ENCODE data around the gene RBBP8NL. TPM values are rescaled to one million over a fixed set of nuclear protein-coding genes. Genes with fewer than 3 reads are reported as not detected.

RBBP8NL gene
- total RNA-seq, 2 experiments from 2014 or later, result not detected

- Histone ChIP-seq H3K4me3 (ENCODE audit: low read length) (no peak overlapping the region), H3K4me1 (ENCODE audit: insufficient read depth, low read length) (peaks cover 32% of the 10 kb centered on the region), H3K27me3 (ENCODE audit: control insufficient read depth in 1 of 2, insufficient read depth in 2 of 2, low read length in 2 of 2) (peaks cover 0 to 2% of the 10 kb centered on the region in 2 experiments), H3K9me3 (ENCODE audit: control insufficient read depth in 1 of 2, insufficient read depth in 1 of 2, low read length in 2 of 2) (peaks cover 0 to 9% of the 10 kb centered on the region in 2 experiments), H3K27ac (ENCODE audit: low read depth in 1 of 2, low read length in 2 of 2) (no peak overlapping the region), H3K36me3 (ENCODE audit: insufficient read depth, low read length) (no peaks in the 10 kb centered on the region)
- intact Hi-C loops (cut with DNase I, micrococcal nuclease), result no loop called here
- DNase-seq, result no peak
- H3K9me3 Mint-ChIP-seq, result no peaks in the 10 kb centered on the region
- no peaks in the 10 kb centered on the region for H3K36me3 Mint-ChIP-seq (ENCODE audit: low read depth)
- ChIA-PET CTCF (interaction anchor here (1.5 kb wide), 1 partner anchor 28 kb away, joined by 9 read pairs; no protein-coding TSS in a partner anchor), POLR2A (no interaction called here)
- H3K27me3 Mint-ChIP-seq, result no peaks in the 10 kb centered on the region
- no peak overlapping the region for H3K4me3 Mint-ChIP-seq
- no peak for ATAC-seq (ENCODE audit: poor library complexity)
- no peak overlapping the region for H3K27ac Mint-ChIP-seq
- TF ChIP-seq, protein P1, sequence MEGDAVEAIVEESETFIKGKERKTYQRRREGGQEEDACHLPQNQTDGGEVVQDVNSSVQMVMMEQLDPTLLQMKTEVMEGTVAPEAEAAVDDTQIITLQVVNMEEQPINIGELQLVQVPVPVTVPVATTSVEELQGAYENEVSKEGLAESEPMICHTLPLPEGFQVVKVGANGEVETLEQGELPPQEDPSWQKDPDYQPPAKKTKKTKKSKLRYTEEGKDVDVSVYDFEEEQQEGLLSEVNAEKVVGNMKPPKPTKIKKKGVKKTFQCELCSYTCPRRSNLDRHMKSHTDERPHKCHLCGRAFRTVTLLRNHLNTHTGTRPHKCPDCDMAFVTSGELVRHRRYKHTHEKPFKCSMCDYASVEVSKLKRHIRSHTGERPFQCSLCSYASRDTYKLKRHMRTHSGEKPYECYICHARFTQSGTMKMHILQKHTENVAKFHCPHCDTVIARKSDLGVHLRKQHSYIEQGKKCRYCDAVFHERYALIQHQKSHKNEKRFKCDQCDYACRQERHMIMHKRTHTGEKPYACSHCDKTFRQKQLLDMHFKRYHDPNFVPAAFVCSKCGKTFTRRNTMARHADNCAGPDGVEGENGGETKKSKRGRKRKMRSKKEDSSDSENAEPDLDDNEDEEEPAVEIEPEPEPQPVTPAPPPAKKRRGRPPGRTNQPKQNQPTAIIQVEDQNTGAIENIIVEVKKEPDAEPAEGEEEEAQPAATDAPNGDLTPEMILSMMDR (IDR thresholded peaks at IDR 0.05), result no peak
- peaks cover 8% of the 10 kb centered on the region for H3K4me1 Mint-ChIP-seq (ENCODE audit: low read depth)
Observed at GRCh38 chr20:62410746-62411478, 16.4 kb downstream of the RBBP8NL start.

DNA sequence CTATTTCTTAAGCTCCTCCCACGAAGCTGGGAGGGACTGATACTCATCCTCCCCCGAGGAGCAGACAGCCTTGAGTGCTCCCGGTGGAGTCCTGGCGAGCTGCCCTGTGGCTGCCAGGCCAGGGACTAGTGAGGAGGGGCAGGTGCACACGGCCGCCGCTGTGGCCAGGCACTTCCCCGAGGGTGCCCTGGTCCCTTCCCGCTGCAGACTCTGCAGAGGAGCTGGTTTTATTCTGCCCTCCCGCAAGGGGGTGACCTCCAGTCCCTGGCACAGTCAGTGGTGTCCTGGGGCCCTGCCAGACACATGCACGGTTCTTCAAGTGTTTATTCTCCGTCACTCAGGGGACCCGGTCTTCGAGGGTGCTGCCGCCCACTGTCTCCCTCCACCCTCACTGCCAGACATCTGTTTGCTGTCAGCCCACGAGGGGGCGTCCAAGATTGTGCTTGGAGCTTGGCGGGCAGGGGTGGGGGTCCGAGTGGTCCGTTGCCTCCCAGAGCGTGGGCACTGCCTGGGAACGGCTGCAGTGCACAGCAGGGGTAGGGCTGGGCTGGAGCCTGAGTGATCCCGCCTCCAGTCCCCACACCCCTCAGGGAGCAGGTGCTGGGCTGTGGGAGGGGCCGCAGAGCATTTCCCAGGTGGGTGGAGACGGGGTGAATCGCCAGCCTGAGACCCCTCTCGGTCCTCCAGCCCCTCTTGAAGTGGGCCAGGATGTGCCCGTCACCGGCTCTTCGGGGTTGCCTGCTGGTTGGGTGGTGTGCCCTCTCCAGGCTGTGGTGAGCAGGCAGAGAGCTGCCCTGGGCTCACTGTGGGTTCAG, 17.2 kb downstream of the RBBP8NL start:
- ATAC-seq (ENCODE audit: poor library complexity), result peak; percentile 12
- Mint-ChIP-seq H3K9me3 (no peaks in the 10 kb centered on the region), H3K4me3 (peak overlapping the region; percentile 62), H3K27ac (no peak overlapping the region), H3K27me3 (no peaks in the 10 kb centered on the region), H3K4me1 (ENCODE audit: low read depth) (peaks cover 16% of the 10 kb centered on the region), H3K36me3 (ENCODE audit: low read depth) (no peaks in the 10 kb centered on the region)
- ChIA-PET CTCF (interaction anchor here (1.5 kb wide), 1 partner anchor 27 kb away, joined by 9 read pairs; no protein-coding TSS in a partner anchor), POLR2A (interaction anchor here (1.5 kb wide), 1 partner anchor 23 kb away, joined by 5 read pairs; the partner anchor contains the start of gene RPS21)
- peak in 9 of 14 experiments; percentile 21 to 67 (median 33) for DNase-seq
- no peak overlapping the region for H3K4me3 ChIP-seq (ENCODE audit: low read length)
- intact Hi-C loops (cut with DNase I, micrococcal nuclease), result loop anchor here in 1 of 2 experiments (5.0 kb wide), 4 partner anchors 173 to 862 kb away; partner anchors contain the start of genes ARFGAP1, GID8, OSBPL2 and YTHDF1
- no peak overlapping the region for H3K27ac ChIP-seq (ENCODE audit: low read depth in 1 of 2, low read length in 2 of 2)
- no peaks in the 10 kb centered on the region for H3K36me3 ChIP-seq (ENCODE audit: insufficient read depth, low read length)
- no peaks in the 10 kb centered on the region for H3K27me3 ChIP-seq (ENCODE audit: control insufficient read depth in 1 of 2, insufficient read depth in 2 of 2, low read length in 2 of 2)
- peaks cover 40% of the 10 kb centered on the region for H3K4me1 ChIP-seq (ENCODE audit: insufficient read depth, low read length)
- peaks cover 0 to 9% of the 10 kb centered on the region in 2 experiments for H3K9me3 ChIP-seq (ENCODE audit: control insufficient read depth in 1 of 2, insufficient read depth in 1 of 2, low read length in 2 of 2)
- TF ChIP-seq, protein P1 (IDR thresholded peaks at IDR 0.05), result peak; percentile 28

GRCh38 chr20:62409086-62409853, 18.1 kb downstream of the RBBP8NL start:
- TF ChIP-seq, protein P1 (IDR thresholded peaks at IDR 0.05), result no peak
- CTCF ChIA-PET, result interaction anchor here (1.5 kb wide), 1 partner anchor 27 kb away, joined by 9 read pairs; no protein-coding TSS in a partner anchor
- H3K4me1 ChIP-seq (ENCODE audit: insufficient read depth, low read length), result peaks cover 46% of the 10 kb centered on the region
- Mint-ChIP-seq H3K27ac (no peak overlapping the region), H3K9me3 (no peaks in the 10 kb centered on the region), H3K36me3 (ENCODE audit: low read depth) (no peaks in the 10 kb centered on the region), H3K4me3 (peak overlapping the region; percentile 62), H3K27me3 (no peaks in the 10 kb centered on the region), H3K4me1 (ENCODE audit: low read depth) (peaks cover 18% of the 10 kb centered on the region)
- intact Hi-C loops (cut with DNase I, micrococcal nuclease), result loop anchor here in 1 of 2 experiments (5.0 kb wide), 4 partner anchors 172 to 863 kb away; partner anchors contain the start of genes ARFGAP1, GID8, OSBPL2 and YTHDF1
- no peak overlapping the region for H3K27ac ChIP-seq (ENCODE audit: low read depth in 1 of 2, low read length in 2 of 2)
- DNase-seq (no peak), ATAC-seq (ENCODE audit: poor library complexity) (no peak)
- POLR2A ChIA-PET, result interaction anchor here (1.5 kb wide), 1 partner anchor 22 kb away, joined by 5 read pairs; the partner anchor contains the start of gene RPS21
- no peak overlapping the region for H3K4me3 ChIP-seq (ENCODE audit: low read length)
- H3K36me3 ChIP-seq (ENCODE audit: insufficient read depth, low read length), result no peaks in the 10 kb centered on the region
- peaks cover 0 to 9% of the 10 kb centered on the region in 2 experiments for H3K9me3 ChIP-seq (ENCODE audit: control insufficient read depth in 1 of 2, insufficient read depth in 1 of 2, low read length in 2 of 2)
- no peaks in the 10 kb centered on the region for H3K27me3 ChIP-seq (ENCODE audit: control insufficient read depth in 1 of 2, insufficient read depth in 2 of 2, low read length in 2 of 2)

Data from CD4-positive, alpha-beta T cell (primary cell).